GM12801 (cell line): ENCODE measurements around the gene HAL.

Source experiments
- TF ChIP-seq, protein P1 (sequence below): IDR thresholded peaks from one replicate; pipeline ENCODE4 v1.5.1; 2011; ENCODE audit warnings: control low read depth; ENCODE audit not compliant: insufficient read length; ENCODE audit errors: extremely low read depth

HAL gene

DNA sequence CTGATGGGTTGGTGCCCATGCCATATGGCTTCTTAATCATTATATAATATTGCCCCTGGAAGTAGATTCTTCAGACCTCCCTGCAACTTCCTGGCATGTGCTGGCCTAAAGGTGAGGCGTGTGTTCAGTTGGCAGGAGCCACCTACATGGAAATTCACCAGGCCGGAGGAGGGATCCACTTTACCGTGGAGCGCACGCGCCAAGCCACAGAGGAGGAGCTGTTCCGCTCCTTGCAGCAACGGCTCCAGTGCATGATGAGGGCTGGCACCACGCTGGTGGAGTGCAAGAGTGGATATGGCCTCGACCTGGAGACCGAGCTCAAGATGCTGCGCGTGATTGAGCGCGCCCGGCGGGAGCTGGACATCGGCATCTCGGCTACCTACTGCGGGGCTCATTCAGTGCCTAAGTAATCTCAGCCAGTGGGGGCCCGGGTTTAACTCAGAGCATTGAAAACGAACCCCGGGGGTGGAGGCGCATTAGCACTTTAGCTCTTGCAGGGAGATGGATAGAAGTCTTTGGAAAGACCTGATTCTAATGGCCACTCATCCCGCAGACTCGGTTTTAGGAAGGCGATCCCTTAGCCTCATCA, 39.5 kb downstream of the HAL start:
- TF ChIP-seq, protein P1, sequence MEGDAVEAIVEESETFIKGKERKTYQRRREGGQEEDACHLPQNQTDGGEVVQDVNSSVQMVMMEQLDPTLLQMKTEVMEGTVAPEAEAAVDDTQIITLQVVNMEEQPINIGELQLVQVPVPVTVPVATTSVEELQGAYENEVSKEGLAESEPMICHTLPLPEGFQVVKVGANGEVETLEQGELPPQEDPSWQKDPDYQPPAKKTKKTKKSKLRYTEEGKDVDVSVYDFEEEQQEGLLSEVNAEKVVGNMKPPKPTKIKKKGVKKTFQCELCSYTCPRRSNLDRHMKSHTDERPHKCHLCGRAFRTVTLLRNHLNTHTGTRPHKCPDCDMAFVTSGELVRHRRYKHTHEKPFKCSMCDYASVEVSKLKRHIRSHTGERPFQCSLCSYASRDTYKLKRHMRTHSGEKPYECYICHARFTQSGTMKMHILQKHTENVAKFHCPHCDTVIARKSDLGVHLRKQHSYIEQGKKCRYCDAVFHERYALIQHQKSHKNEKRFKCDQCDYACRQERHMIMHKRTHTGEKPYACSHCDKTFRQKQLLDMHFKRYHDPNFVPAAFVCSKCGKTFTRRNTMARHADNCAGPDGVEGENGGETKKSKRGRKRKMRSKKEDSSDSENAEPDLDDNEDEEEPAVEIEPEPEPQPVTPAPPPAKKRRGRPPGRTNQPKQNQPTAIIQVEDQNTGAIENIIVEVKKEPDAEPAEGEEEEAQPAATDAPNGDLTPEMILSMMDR: no peak

DNA sequence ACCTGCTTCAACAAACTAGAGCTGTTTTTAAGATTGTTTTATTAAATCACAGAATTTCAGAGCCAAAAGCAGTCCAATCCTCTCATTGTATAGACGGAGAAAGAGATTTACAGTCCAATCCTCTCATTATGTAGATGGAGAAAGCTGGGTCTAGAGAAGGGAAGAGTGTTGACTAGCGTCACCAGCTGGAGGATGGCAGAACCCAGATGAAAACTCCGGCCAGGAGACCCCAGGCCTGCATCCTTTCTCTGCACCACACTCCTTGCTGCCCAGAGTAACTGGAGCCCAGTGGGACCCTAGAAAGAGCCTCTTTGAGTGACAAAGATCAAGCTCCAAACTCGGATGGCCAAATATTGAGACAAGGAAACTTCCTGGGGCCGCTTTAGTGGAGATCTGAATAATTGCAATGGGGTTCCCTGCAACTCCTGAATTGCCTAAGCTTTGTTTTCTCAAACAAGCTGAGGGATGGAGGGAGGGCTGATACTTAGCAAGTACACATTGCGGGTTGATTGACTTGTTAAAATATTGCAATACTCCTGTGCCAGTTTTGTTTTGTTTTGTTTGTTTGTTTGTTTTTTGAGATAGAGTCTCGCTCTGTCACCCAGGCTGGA, 40.5 kb downstream of the HAL start:
- TF ChIP-seq, protein P1: no peak

DNA sequence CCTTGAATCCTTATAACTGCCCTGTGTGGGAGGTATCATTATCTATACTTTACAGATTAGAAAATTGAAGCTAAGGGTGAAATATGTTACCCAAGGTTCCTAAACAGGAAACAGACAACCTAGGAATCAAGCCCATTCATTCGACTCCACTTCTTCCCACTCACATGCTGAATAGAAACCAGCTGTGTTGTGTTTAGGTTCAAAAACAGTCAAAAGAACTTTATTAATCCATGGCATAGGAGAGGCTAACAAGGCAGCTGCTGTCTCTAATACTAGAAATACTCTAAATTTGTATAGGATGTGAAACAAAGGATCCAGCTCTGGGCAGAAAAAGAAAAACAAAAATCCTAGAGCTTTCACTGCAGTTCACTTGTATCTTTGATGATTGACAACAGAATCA, 43.1 kb downstream of the HAL start:
- TF ChIP-seq, protein P1: no peak

DNA sequence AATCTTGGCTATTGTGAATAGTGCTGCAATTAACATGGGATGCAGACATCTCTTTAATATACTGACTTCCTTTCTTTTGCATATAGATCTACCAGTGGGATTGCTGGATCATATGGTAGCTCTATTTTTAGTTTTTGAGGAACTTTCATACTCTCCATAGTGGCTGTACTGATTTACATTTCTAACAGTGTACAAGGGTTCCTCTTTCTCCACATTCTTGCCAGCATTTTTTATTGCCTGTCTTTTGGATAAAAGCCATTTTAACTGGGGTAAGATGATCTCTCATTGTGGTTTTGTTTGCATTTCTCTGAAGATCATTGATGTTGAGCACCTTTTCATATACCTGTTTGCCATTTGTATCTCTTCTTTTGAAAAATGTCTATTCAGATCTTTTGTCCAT, 44.6 kb downstream of the HAL start:
- TF ChIP-seq, protein P1: no peak

DNA sequence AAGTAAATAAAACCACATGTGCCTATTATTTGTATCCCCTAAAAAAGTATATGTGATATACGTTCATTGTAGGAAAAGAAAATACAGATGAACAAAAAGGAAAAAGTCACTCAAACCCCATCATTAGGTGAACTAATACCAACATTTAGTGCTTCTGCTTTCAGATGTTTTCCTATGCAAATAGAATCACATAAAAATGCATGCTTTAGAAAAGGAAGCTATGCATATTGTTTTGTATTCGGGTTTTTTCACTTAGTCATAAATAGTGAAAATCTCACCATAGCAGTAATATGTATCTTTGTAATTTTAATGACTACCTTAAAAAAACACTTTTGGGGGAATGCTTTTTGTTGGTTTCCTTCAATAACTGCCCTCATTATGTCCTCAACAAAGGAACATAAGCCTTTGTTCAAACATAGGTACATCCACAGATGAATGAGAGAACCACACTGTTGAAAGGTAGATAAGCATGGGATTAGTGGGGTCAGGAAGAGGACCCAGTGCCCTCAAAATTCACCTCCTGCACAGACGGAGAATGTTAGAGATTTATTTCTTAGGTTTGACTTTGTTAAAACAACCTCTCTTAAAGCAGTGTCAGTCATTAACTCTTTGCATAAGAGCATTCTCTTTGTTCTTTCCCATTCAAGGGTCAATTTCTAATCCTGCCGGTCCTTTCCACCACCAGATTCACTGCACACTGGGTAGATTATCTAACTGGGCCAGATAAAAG, 46.5 kb downstream of the HAL start:
- TF ChIP-seq, protein P1: no peak

DNA sequence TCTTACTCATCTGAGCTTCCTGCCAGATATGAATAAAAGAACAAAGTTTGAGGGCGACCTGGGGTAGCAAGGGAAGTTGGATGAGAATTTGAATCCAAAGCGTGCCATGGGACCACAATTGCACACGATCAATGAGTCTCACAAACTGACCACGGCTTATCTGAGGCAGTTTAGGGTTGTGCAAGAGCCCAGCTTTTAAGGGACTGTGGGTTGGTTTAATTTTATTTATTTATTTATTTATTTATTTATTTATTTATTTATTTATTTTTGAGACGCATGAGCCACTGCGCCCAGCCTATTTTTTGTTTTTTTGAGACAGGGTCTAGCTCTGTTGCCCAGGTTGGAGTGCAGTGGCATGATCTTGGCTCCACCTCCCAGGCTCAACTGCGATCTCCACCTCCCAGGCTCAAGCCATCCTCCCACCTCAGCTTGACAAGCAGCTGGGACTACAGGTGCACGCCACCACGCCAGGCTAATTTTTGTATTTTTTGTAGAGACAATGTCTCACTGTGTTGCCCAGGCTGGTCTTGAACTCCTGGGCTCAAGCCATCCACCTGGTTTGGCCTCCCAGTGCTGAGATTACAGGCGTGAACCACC, 51.9 kb downstream of the HAL start:
- TF ChIP-seq, protein P1: no peak

DNA sequence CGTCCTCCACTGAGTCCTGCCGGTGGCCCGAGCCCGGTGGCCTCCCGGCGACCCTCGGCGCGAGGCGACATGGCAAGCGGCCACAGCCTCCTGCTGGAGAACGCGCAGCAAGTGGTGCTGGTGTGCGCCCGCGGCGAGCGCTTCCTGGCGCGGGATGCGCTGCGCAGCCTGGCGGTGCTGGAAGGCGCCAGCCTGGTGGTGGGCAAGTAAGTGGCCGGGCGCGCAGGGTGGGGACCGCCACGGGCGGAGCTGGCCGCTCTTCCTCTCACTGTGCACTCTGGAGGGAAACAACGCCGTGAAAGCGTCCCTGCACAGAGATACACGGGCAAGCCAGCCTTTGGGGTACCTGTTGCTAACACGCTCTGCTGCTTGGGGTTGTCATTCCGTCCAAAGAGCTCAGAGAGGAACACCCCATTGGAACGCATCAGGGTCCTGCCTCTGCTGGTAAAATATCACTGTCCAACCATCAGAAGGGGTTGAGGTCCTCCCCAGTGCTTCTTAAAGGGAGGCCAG, 52.8 kb downstream of the HAL start, which contains the start of gene AMDHD1:
TSS of gene AMDHD1 (plus strand) at position 2 of the 513 bp plus-strand sequence. CDS start at position 70, 68 bp downstream.
- TF ChIP-seq, protein P1: no peak
